ENCODE measurements around the gene TADA2B. TPM values are rescaled to one million over a fixed set of nuclear protein-coding genes. Genes with fewer than 3 reads are reported as not detected.

The TADA2B gene
- total RNA-seq, 2 donors from 2014 or later, result 20.8 to 27.0 TPM

- H3K9me3 ChIP-seq, result no peaks in the 10 kb centered on the region
- no peak for TF ChIP-seq CTCF (IDR thresholded peaks at IDR 0.05)
- no peak for DNase-seq (ENCODE audit: low spot score)
- H3K4me3 ChIP-seq, result no peak overlapping the region
- no peak overlapping the region for H3K27ac ChIP-seq
- H3K27me3 ChIP-seq, result no peaks in the 10 kb centered on the region
- peaks cover 84% of the 10 kb centered on the region for H3K36me3 ChIP-seq
- H3K4me1 ChIP-seq, result no peaks in the 10 kb centered on the region
Observed at GRCh38 chr4:7059662-7060061, 16.5 kb downstream of the TADA2B start.

GRCh38 chr4:7060346-7061150 is 17.4 kb downstream of the TADA2B start:
- no peak for DNase-seq (ENCODE audit: low spot score)
- H3K9me3 ChIP-seq, result no peaks in the 10 kb centered on the region
- no peaks in the 10 kb centered on the region for H3K27me3 ChIP-seq
- no peak for TF ChIP-seq CTCF (IDR thresholded peaks at IDR 0.05)
- no peak overlapping the region for H3K4me3 ChIP-seq
- H3K4me1 ChIP-seq, result no peaks in the 10 kb centered on the region
- peaks cover 80% of the 10 kb centered on the region for H3K36me3 ChIP-seq
- H3K27ac ChIP-seq, result no peak overlapping the region

GRCh38 chr4:7061815-7062214 is 18.6 kb downstream of the TADA2B start:
- no peak for TF ChIP-seq CTCF (IDR thresholded peaks at IDR 0.05)
- Histone ChIP-seq H3K4me1 (peaks cover 0 to 9% of the 10 kb centered on the region in 2 donors), H3K9me3 (no peaks in the 10 kb centered on the region), H3K27me3 (no peaks in the 10 kb centered on the region), H3K27ac (no peak overlapping the region), H3K4me3 (no peak overlapping the region), H3K36me3 (peaks cover 67% of the 10 kb centered on the region)
- DNase-seq (ENCODE audit: low spot score), result no peak

GRCh38 chr4:7062816-7063215 is 19.6 kb downstream of the TADA2B start:
- H3K27me3 ChIP-seq, result no peaks in the 10 kb centered on the region
- DNase-seq (ENCODE audit: low spot score), result no peak
- H3K27ac ChIP-seq, result no peak overlapping the region
- H3K4me3 ChIP-seq, result no peak overlapping the region
- no peaks in the 10 kb centered on the region for H3K9me3 ChIP-seq
- TF ChIP-seq CTCF (IDR thresholded peaks at IDR 0.05), result no peak
- H3K4me1 ChIP-seq, result peaks cover 0 to 16% of the 10 kb centered on the region in 2 donors
- H3K36me3 ChIP-seq, result peaks cover 60% of the 10 kb centered on the region

- Histone ChIP-seq H3K36me3 (peaks cover 60% of the 10 kb centered on the region), H3K27ac (no peak overlapping the region), H3K4me3 (no peak overlapping the region), H3K9me3 (no peaks in the 10 kb centered on the region), H3K27me3 (no peaks in the 10 kb centered on the region), H3K4me1 (peaks cover 0 to 16% of the 10 kb centered on the region in 2 donors)
- no peak for DNase-seq (ENCODE audit: low spot score)
- no peak for TF ChIP-seq CTCF (IDR thresholded peaks at IDR 0.05)
Observed at GRCh38 chr4:7063362-7063761, 20.2 kb downstream of the TADA2B start.

GRCh38 chr4:7066006-7066405 is 22.8 kb downstream of the TADA2B start:
- no peak for DNase-seq (ENCODE audit: low spot score)
- Histone ChIP-seq H3K27ac (no peak overlapping the region), H3K4me3 (no peak overlapping the region), H3K27me3 (no peaks in the 10 kb centered on the region), H3K36me3 (peaks cover 38% of the 10 kb centered on the region), H3K4me1 (peaks cover 0 to 32% of the 10 kb centered on the region in 2 donors), H3K9me3 (no peaks in the 10 kb centered on the region)
- no peak for TF ChIP-seq CTCF (IDR thresholded peaks at IDR 0.05)
